ENCODE data around the gene PAAF1. TPM values are rescaled to one million over a fixed set of nuclear protein-coding genes. Genes with fewer than 3 reads are reported as not detected.
"Not testable (repeated sequence)": the region's sequence is repeated elsewhere in the genome, so short reads cannot be mapped to it uniquely, and the experiment has no call there.

The PAAF1 gene
- total RNA-seq, 1 donor from 2014 or later, result 28.6 TPM

GRCh38 chr11:73866586-73866996 lies 10.2 kb upstream of the PAAF1 start:
- H3K9me3 Mint-ChIP-seq, result no peaks in the 10 kb centered on the region
- no peaks in the 10 kb centered on the region for H3K4me1 Mint-ChIP-seq
- no peak overlapping the region for H3K27ac Mint-ChIP-seq
- intact Hi-C loops (cut with micrococcal nuclease), result no loop called here
- DNase-seq, result no peak
- peaks cover 37% of the 10 kb centered on the region for H3K36me3 Mint-ChIP-seq (ENCODE audit: low read depth)
- no peak overlapping the region for H3K4me3 Mint-ChIP-seq
- no peaks in the 10 kb centered on the region for H3K27me3 Mint-ChIP-seq

DNA sequence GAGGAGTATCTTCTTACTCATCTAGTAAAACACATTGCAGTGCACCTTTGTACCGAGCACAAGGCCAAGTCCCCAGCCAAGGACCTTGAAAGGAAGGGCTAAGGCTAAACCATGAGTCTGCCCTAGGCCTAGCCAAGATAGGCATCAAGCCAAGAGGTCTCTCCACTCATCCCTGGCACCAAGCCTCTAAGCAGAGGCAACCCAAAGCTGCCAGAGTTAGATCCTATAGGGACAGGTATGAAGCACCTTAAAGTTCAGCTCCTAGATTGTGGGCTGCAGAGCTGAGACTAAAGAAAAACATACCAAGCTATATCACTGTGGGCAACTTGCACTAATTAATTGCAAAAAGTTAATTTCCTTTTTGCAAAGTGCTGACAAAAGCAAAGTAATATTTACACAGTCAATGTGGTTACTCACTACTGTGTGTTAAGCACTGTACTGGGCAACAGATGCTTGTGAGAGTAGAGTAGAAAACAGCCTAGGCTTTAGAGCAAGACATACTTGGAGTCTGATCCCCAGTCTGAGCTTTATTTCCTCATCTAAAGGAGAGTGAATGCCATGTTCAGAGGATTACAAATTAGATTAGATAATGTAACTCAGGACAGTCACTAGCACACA lies 7.4 kb upstream of the PAAF1 start:
- H3K4me1 Mint-ChIP-seq, result peaks cover 4% of the 10 kb centered on the region
- no peak overlapping the region for H3K4me3 Mint-ChIP-seq
- H3K36me3 Mint-ChIP-seq (ENCODE audit: low read depth), result peaks cover 45% of the 10 kb centered on the region
- H3K27me3 Mint-ChIP-seq, result no peaks in the 10 kb centered on the region
- no peaks in the 10 kb centered on the region for H3K9me3 Mint-ChIP-seq
- DNase-seq, result no peak
- H3K27ac Mint-ChIP-seq, result peak overlapping the region; percentile 24
- intact Hi-C loops (cut with micrococcal nuclease), result no loop called here

- no peak for DNase-seq
- H3K36me3 Mint-ChIP-seq (ENCODE audit: low read depth), result peaks cover 49% of the 10 kb centered on the region
Observed at GRCh38 chr11:73870261-73870660, 6.5 kb upstream of the PAAF1 start.

DNA sequence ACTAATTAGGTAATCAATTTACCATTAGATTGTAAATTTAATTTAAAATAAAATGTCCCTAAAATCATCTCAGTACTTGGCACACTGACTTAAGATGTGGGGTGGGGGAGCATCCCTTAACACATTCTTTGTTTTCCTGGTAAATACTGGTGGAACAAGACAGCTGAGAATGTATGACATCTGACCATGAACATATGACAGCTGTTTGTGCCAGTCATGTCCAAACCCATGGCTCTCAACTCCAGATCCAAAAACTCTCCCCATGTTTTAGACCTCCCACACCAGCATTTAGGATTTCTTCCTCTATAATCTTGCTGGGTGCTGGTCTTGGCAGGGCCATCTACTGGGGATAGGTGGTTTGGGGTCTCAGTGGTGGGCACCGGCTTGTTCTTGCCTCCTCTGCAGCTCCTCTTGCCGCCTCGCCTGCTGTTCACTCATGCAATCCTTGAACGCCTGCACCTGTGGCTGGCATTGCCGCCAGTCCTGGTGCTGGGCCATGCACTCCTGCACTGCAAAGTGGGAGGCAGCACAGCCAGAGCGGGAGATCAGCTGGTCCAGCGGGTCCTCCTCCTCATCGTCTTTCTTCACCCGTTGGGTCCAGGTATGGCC lies 3.9 kb upstream of the PAAF1 start:
- Mint-ChIP-seq H3K36me3 (ENCODE audit: low read depth) (peaks cover 55% of the 10 kb centered on the region), H3K4me1 (peaks cover 23% of the 10 kb centered on the region), H3K4me3 (no peak overlapping the region), H3K9me3 (no peaks in the 10 kb centered on the region), H3K27me3 (no peaks in the 10 kb centered on the region), H3K27ac (no peak overlapping the region)
- intact Hi-C loops (cut with micrococcal nuclease), result no loop called here
- no peak for DNase-seq

More at GRCh38 chr11:73870261-73870660, 6.5 kb upstream of the PAAF1 start:
- Mint-ChIP-seq H3K4me1 (peaks cover 10% of the 10 kb centered on the region), H3K4me3 (no peak overlapping the region), H3K27ac (no peak overlapping the region), H3K9me3 (no peaks in the 10 kb centered on the region), H3K27me3 (no peaks in the 10 kb centered on the region)
- intact Hi-C loops (cut with micrococcal nuclease), result no loop called here

DNA sequence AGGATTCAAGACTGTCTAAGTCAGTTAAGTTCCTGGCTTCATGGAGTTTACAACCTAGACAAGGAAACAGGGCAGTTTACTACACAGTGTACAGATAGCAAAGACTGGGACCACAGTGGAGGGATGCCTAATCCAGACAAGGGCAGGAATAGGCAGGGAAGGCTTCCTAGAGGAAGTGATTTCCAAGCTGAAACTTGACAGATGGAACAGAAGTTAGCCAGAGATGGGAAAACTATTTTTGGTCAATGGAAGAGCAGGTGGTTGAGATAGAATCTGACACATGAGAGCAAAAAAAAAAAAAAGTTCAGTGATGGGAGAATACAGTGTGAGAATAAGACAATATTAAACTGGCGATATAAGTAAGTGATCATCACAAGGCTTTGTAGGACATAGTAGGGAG lies 1.4 kb upstream of the PAAF1 start:
- Mint-ChIP-seq H3K4me1 (peaks cover 26% of the 10 kb centered on the region), H3K27ac (peak overlapping the region; percentile 98), H3K27me3 (no peaks in the 10 kb centered on the region), H3K4me3 (peak overlapping the region; percentile 95), H3K36me3 (ENCODE audit: low read depth) (peaks cover 49% of the 10 kb centered on the region), H3K9me3 (no peaks in the 10 kb centered on the region)
- intact Hi-C loops (cut with micrococcal nuclease), result no loop called here
- no peak for DNase-seq

- intact Hi-C loops (cut with micrococcal nuclease), result loop anchor here (1.0 kb wide), 3 partner anchors 88 to 295 kb away; partner anchors contain the start of genes C2CD3 and PPME1
- Mint-ChIP-seq H3K4me3 (peak overlapping the region; percentile 95), H3K9me3 (no peaks in the 10 kb centered on the region), H3K36me3 (ENCODE audit: low read depth) (peaks cover 48% of the 10 kb centered on the region), H3K4me1 (peaks cover 26% of the 10 kb centered on the region), H3K27ac (peak overlapping the region; percentile 98), H3K27me3 (no peaks in the 10 kb centered on the region)
- DNase-seq, result peak; percentile 61
Observed at GRCh38 chr11:73875840-73876239, 959 bp upstream of the PAAF1 start.

- DNase-seq, result no peak
- intact Hi-C loops (cut with micrococcal nuclease), result no loop called here
- Mint-ChIP-seq H3K9me3 (no peaks in the 10 kb centered on the region), H3K27ac (no peak overlapping the region), H3K4me1 (peaks cover 22% of the 10 kb centered on the region), H3K27me3 (no peaks in the 10 kb centered on the region), H3K4me3 (no peak overlapping the region), H3K36me3 (ENCODE audit: low read depth) (peaks cover 26% of the 10 kb centered on the region)
Observed at GRCh38 chr11:73878771-73879170, 2.0 kb downstream of the PAAF1 start.

DNA sequence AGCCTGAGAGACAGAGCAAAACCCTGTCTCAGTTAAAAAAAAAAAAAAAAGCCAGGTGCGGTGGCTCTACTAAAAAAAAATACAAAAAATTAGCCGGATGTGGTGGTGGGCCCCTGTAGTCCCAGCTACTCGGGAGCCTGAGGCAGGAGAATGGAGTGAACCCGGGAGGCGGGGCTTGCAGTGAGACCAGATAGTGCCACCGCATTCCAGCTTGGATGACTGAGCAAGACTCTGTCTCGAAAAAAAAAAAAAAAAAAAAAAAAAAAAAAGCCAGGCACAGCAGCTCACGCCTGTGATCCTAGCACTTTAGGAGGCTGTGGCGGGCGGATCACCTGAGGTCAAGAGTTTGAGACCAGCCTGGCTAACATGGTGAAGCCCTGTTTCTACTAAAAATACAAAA lies 3.6 kb downstream of the PAAF1 start:
- intact Hi-C loops (cut with micrococcal nuclease), result not testable (repeated sequence)

GRCh38 chr11:73883856-73884255 lies 7.1 kb downstream of the PAAF1 start:
- no peaks in the 10 kb centered on the region for H3K9me3 Mint-ChIP-seq
- peaks cover 3% of the 10 kb centered on the region for H3K4me1 Mint-ChIP-seq
- DNase-seq, result no peak
- peaks cover 13% of the 10 kb centered on the region for H3K36me3 Mint-ChIP-seq (ENCODE audit: low read depth)
- H3K27me3 Mint-ChIP-seq, result no peaks in the 10 kb centered on the region
- H3K27ac Mint-ChIP-seq, result peak overlapping the region; percentile 6
- intact Hi-C loops (cut with micrococcal nuclease), result no loop called here
- H3K4me3 Mint-ChIP-seq, result no peak overlapping the region

More for the DNA sequence above, 3.6 kb downstream of the PAAF1 start:
- not testable (repeated sequence) for H3K27ac Mint-ChIP-seq, H3K4me3 Mint-ChIP-seq, DNase-seq, H3K27me3 Mint-ChIP-seq, H3K9me3 Mint-ChIP-seq
- H3K36me3 Mint-ChIP-seq (ENCODE audit: low read depth), result peaks cover 15% of the 10 kb centered on the region
- H3K4me1 Mint-ChIP-seq, result peaks cover 14% of the 10 kb centered on the region

DNA sequence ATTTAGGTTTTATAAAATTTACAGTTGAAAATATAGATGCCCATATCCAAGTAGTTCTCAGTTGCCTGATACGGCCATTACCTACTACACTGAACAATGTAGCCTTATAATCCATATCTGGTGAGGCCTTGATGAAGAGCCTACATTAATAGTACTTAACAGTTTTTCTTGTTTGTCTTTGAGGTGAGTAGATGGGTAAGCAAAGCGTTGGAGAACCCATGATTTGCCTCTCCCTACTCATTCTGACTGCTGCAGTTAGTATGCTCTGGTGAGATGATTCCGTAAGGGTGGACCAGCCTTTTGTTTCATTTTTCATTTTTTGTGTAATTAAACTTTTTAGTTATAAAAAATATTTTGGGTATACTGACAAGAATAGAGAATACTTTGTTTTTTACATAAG lies 11.4 kb downstream of the PAAF1 start:
- H3K27me3 Mint-ChIP-seq, result no peaks in the 10 kb centered on the region
- peaks cover 20% of the 10 kb centered on the region for H3K36me3 Mint-ChIP-seq (ENCODE audit: low read depth)
- intact Hi-C loops (cut with micrococcal nuclease), result no loop called here
- no peaks in the 10 kb centered on the region for H3K9me3 Mint-ChIP-seq
- H3K27ac Mint-ChIP-seq, result no peak overlapping the region
- peaks cover 6% of the 10 kb centered on the region for H3K4me1 Mint-ChIP-seq
- no peak for DNase-seq
- no peak overlapping the region for H3K4me3 Mint-ChIP-seq

DNA sequence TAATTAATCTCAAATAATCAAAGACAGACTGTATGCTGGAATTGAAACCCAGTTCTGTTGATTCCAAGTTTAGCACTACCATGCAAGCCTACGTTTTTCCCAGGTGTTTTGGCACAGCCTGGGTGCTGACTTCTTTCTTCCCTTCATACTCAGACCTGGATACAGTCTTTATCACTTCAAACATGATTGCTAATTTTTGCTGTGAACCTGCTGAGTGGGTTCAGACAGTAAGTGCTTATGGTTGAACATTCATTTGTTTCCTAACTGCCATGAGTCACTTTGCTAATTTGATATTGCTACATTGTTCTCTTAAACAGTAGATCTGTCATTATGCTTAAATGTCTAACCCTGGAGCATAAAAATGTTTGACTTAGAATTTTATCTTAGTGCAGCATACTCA lies 12.2 kb downstream of the PAAF1 start:
- intact Hi-C loops (cut with micrococcal nuclease), result no loop called here
- H3K9me3 Mint-ChIP-seq, result no peaks in the 10 kb centered on the region
- no peak overlapping the region for H3K4me3 Mint-ChIP-seq
- peaks cover 16% of the 10 kb centered on the region for H3K36me3 Mint-ChIP-seq (ENCODE audit: low read depth)
- no peak for DNase-seq
- H3K4me1 Mint-ChIP-seq, result peaks cover 6% of the 10 kb centered on the region
- H3K27me3 Mint-ChIP-seq, result no peaks in the 10 kb centered on the region
- no peak overlapping the region for H3K27ac Mint-ChIP-seq

DNA sequence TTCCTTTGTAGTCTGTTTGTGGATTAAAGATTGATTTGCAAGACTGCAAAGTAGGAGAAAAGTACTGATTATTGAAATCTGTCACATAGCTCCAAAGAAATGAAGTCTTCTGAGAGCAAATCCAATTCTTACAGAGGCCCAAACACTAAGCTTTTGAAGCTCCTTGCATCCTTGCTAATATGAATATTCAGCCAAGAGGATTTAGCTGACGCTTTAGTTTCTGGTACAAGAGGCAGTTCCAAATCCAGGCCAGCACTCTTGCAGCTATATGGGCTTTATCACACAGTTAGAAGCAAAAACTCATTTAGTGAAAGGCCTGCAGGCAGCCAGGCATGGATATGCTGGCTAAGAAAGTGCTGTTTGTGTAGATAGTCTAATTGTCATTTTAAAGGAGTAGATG lies 12.7 kb downstream of the PAAF1 start:
- no peak for DNase-seq
- Mint-ChIP-seq H3K27ac (no peak overlapping the region), H3K4me1 (peaks cover 6% of the 10 kb centered on the region), H3K27me3 (no peaks in the 10 kb centered on the region), H3K9me3 (no peaks in the 10 kb centered on the region), H3K4me3 (no peak overlapping the region), H3K36me3 (ENCODE audit: low read depth) (peaks cover 16% of the 10 kb centered on the region)
- intact Hi-C loops (cut with micrococcal nuclease), result no loop called here

DNA sequence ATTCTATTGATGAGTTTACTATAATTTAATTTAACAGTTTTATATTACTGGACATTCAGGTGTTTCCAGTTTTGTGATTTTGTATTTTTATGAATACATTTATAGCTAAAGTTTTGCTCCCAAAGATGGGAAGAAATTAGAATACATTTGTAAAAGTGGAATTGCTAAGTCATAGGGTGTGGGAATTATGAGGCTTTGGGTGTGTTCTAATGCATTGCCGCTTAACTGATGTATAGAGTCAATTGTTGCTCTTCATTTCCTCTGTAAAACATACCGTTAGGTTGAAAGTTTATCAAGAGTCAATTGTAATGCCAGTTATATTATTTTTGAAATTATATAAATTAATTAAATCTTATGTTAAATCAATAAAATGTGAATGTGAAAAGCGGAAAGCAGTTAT lies 16.2 kb downstream of the PAAF1 start:
- no peaks in the 10 kb centered on the region for H3K27me3 Mint-ChIP-seq

GRCh38 chr11:73894725-73895335 lies 18.0 kb downstream of the PAAF1 start:
- intact Hi-C loops (cut with micrococcal nuclease), result no loop called here
- DNase-seq, result no peak

More for the DNA sequence above, 16.2 kb downstream of the PAAF1 start:
- DNase-seq, result no peak
- H3K4me3 Mint-ChIP-seq, result no peak overlapping the region
- no peaks in the 10 kb centered on the region for H3K9me3 Mint-ChIP-seq
- H3K27ac Mint-ChIP-seq, result no peak overlapping the region
- peaks cover 14% of the 10 kb centered on the region for H3K36me3 Mint-ChIP-seq (ENCODE audit: low read depth)
- H3K4me1 Mint-ChIP-seq, result peaks cover 3% of the 10 kb centered on the region
- intact Hi-C loops (cut with micrococcal nuclease), result no loop called here

More at GRCh38 chr11:73894725-73895335, 18.0 kb downstream of the PAAF1 start:
- Mint-ChIP-seq H3K36me3 (ENCODE audit: low read depth) (peaks cover 8% of the 10 kb centered on the region), H3K27me3 (no peaks in the 10 kb centered on the region), H3K9me3 (no peaks in the 10 kb centered on the region), H3K4me1 (no peaks in the 10 kb centered on the region), H3K4me3 (no peak overlapping the region), H3K27ac (no peak overlapping the region)

Measured in activated CD4-positive, alpha-beta T cell treated with anti-CD3 and anti-CD28 coated beads, Interleukin-2, amount 10 ng/mL, durations not matched to agents 24 days and 14 days (primary cell).